ENCODE data around the gene ATP2B2. TPM values are rescaled to one million over a fixed set of nuclear protein-coding genes. Genes with fewer than 3 reads are reported as not detected.

ATP2B2 gene
- total RNA-seq, 2 experiments from 2014 or later, result 0.06 TPM; not detected in 1

DNA sequence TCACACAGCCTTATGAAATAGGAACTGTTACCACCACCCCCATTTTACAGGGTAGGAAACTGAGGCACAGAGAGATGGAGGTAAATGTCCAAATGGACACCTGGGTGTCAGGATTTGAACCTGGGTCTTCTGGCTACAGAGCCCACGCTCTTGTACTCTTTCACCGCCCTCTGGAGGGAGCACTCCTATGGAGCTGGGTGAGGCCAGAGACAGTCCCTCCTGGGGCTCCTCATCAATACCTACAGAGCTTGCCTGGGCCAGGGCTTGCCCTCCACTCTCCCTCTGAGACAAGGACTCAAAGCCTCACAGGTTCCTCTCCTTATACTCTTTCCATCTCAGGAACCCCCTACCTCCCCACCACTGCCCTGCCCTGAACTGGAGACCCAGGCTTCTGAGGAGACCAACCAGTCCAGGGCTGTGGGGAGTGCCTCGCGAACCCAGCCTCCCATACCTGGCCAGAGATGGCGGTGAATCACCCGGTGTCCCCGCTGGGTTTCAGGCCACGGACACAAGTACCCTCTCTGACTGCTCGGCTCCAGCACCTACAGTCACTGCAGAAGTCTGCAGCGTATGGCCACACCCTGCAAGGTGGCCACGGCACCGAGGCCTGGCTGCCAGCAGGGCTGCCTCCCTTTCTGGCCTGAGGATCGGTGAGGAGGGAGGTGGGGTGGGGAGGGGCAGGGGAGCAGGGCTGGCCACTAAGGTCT is 22.1 kb upstream of the ATP2B2 start:
- Histone ChIP-seq H3K27ac (ENCODE audit: low read depth, low read length, poor library complexity, severe bottlenecking) (no peak overlapping the region), H2AFZ (ENCODE audit: low read length) (no peak overlapping the region), H3K9me3 (ENCODE audit: low read length) (no peaks in the 10 kb centered on the region), H3K36me3 (ENCODE audit: insufficient read depth, low read length) (no peaks in the 10 kb centered on the region), H3K4me3 (ENCODE audit: low read depth, low read length, poor library complexity, severe bottlenecking) (no peak overlapping the region), H3K79me2 (ENCODE audit: insufficient read depth, low read depth, low read length) (no peaks in the 10 kb centered on the region), H4K20me1 (ENCODE audit: insufficient read depth, low read length) (no peaks in the 10 kb centered on the region), H3K4me1 (ENCODE audit: insufficient read depth, low read length, poor library complexity, severe bottlenecking) (no peaks in the 10 kb centered on the region), H3K9me2 (ENCODE audit: insufficient read depth, low read length) (no peaks in the 10 kb centered on the region), H3K4me2 (ENCODE audit: low read length) (no peak overlapping the region)
- no peak for TF ChIP-seq EZH2phosphoT487 (IDR thresholded peaks at IDR 0.05; ENCODE audit: borderline replicate concordance, low read depth, low read length)
- TF ChIP-seq, protein P1, sequence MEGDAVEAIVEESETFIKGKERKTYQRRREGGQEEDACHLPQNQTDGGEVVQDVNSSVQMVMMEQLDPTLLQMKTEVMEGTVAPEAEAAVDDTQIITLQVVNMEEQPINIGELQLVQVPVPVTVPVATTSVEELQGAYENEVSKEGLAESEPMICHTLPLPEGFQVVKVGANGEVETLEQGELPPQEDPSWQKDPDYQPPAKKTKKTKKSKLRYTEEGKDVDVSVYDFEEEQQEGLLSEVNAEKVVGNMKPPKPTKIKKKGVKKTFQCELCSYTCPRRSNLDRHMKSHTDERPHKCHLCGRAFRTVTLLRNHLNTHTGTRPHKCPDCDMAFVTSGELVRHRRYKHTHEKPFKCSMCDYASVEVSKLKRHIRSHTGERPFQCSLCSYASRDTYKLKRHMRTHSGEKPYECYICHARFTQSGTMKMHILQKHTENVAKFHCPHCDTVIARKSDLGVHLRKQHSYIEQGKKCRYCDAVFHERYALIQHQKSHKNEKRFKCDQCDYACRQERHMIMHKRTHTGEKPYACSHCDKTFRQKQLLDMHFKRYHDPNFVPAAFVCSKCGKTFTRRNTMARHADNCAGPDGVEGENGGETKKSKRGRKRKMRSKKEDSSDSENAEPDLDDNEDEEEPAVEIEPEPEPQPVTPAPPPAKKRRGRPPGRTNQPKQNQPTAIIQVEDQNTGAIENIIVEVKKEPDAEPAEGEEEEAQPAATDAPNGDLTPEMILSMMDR (conservative IDR thresholded peaks at IDR 0.05; ENCODE audit: low read length), result no peak
- CTCF ChIA-PET (ENCODE audit: unreplicated experiment), result no interaction called here
- POLR2A ChIA-PET, result no interaction called here
- DNase-seq (ENCODE audit: low spot score), result no peak
- BruUV-seq (replicated peaks), result no TSS peak
- intact Hi-C loops (cut with micrococcal nuclease; ENCODE audit: unreplicated experiment), result no loop called here

DNA sequence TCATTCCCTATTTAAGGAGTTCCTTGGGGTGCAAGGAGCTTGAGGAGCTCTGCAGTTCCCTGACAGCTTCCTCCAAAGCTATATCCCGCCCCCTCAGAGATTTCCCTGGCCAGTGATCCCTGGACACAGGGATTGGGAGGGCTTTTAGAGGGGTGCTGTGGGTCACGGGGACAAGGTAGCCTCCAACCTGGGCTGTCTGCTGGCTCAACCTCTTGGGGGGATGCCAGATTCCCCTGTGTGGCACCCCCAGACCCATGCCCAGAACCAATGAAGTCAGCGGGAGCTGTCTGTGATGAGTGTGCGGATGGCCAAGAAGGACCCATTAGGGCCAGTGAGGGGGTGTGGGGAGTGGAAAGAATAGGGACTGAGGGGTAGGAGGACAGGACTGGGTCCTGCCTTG is 21.0 kb upstream of the ATP2B2 start:
- no peak overlapping the region for H3K4me3 ChIP-seq (ENCODE audit: low read depth, low read length, poor library complexity, severe bottlenecking)
- no peaks in the 10 kb centered on the region for H3K9me2 ChIP-seq (ENCODE audit: insufficient read depth, low read length)
- H3K27ac ChIP-seq (ENCODE audit: low read depth, low read length, poor library complexity, severe bottlenecking), result no peak overlapping the region
- no peaks in the 10 kb centered on the region for H4K20me1 ChIP-seq (ENCODE audit: insufficient read depth, low read length)
- no peak for DNase-seq (ENCODE audit: low spot score)
- no peak for TF ChIP-seq EZH2phosphoT487 (IDR thresholded peaks at IDR 0.05; ENCODE audit: borderline replicate concordance, low read depth, low read length)
- TF ChIP-seq, protein P1 (conservative IDR thresholded peaks at IDR 0.05; ENCODE audit: low read length), result no peak
- H3K79me2 ChIP-seq (ENCODE audit: insufficient read depth, low read depth, low read length), result no peaks in the 10 kb centered on the region
- H3K4me1 ChIP-seq (ENCODE audit: insufficient read depth, low read length, poor library complexity, severe bottlenecking), result no peaks in the 10 kb centered on the region
- H3K36me3 ChIP-seq (ENCODE audit: insufficient read depth, low read length), result no peaks in the 10 kb centered on the region
- ChIA-PET POLR2A (no interaction called here), CTCF (ENCODE audit: unreplicated experiment) (interaction anchor here (0.5 kb wide), 1 partner anchor 224 kb away, joined by 3 read pairs; no protein-coding TSS in a partner anchor)
- no TSS peak for BruUV-seq (replicated peaks)
- H3K4me2 ChIP-seq (ENCODE audit: low read length), result no peak overlapping the region
- H2AFZ ChIP-seq (ENCODE audit: low read length), result no peak overlapping the region
- no peaks in the 10 kb centered on the region for H3K9me3 ChIP-seq (ENCODE audit: low read length)
- intact Hi-C loops (cut with micrococcal nuclease; ENCODE audit: unreplicated experiment), result no loop called here

DNA sequence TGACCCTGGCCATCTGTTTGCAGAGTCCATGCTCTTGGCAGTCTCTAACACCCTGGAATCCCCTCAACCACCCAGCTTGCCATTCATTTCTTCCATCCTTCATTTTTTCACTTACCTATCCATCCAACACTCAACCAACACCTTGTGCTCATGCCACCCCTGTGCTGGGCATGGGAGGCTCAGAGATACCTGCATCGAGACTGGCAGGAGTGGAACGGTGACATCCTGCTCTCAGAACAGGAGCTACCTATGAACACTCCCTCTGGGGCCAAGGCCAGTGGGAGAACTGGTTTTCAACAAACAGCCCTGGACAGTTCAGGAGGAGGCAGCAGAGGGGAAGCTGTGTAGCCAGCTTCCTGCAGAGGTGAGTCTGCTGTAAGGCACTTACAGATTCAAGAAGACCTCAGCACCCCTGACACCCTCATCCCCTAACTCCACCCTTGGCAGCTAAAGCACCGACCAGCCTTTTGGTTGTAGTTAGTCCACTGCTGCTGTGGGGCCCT is 19.5 kb upstream of the ATP2B2 start:
- Histone ChIP-seq H3K79me2 (ENCODE audit: insufficient read depth, low read depth, low read length) (no peaks in the 10 kb centered on the region), H2AFZ (ENCODE audit: low read length) (no peak overlapping the region), H3K9me2 (ENCODE audit: insufficient read depth, low read length) (no peaks in the 10 kb centered on the region), H3K9me3 (ENCODE audit: low read length) (no peaks in the 10 kb centered on the region), H3K4me2 (ENCODE audit: low read length) (no peak overlapping the region), H3K4me1 (ENCODE audit: insufficient read depth, low read length, poor library complexity, severe bottlenecking) (no peaks in the 10 kb centered on the region), H4K20me1 (ENCODE audit: insufficient read depth, low read length) (no peaks in the 10 kb centered on the region), H3K27ac (ENCODE audit: low read depth, low read length, poor library complexity, severe bottlenecking) (no peak overlapping the region), H3K4me3 (ENCODE audit: low read depth, low read length, poor library complexity, severe bottlenecking) (no peak overlapping the region), H3K36me3 (ENCODE audit: insufficient read depth, low read length) (no peaks in the 10 kb centered on the region)
- intact Hi-C loops (cut with micrococcal nuclease; ENCODE audit: unreplicated experiment), result no loop called here
- no peak for TF ChIP-seq EZH2phosphoT487 (IDR thresholded peaks at IDR 0.05; ENCODE audit: borderline replicate concordance, low read depth, low read length)
- TF ChIP-seq, protein P1 (conservative IDR thresholded peaks at IDR 0.05; ENCODE audit: low read length), result no peak
- POLR2A ChIA-PET, result no interaction called here
- BruUV-seq (replicated peaks), result no TSS peak
- CTCF ChIA-PET (ENCODE audit: unreplicated experiment), result no interaction called here
- no peak for DNase-seq (ENCODE audit: low spot score)
